Common myeloid progenitor, CD34-positive (primary cell): ENCODE data around the gene SKIDA1.

Experiments
- CTCF ChIA-PET: fragments of 350-600 bp; sonication (Branson Sonifier 250); formaldehyde crosslinking; loops from one replicate; lab custom pipeline; 2021; ENCODE audit warnings: antibody characterized with exemption; lab: Charles Lee
- POLR2A ChIA-PET: fragments of 350-600 bp; sonication (Branson Sonifier 250); formaldehyde crosslinking; loops from one replicate; lab custom pipeline; 2021; ENCODE audit warnings: antibody characterized with exemption; lab: Charles Lee
- DNase-seq, 3 donors: peaks; one replicate each; pipeline versions ENCODE4 v3.0.0 to v3.0.0-alpha.2; 2013
- H3K27ac ChIP-seq, 2 experiments: 1 replicate in 1 of 2; 2 replicates in 1 of 2; pipeline ENCODE4 v1.7.0; 2013; ENCODE audit warnings: inconsistent platforms in 2 of 2, low read length in 2 of 2, mild to moderate bottlenecking in 2 of 2, low read depth in 1 of 2, moderate library complexity in 1 of 2; ENCODE audit not compliant: severe bottlenecking in 2 of 2, insufficient read depth in 1 of 2, poor library complexity in 1 of 2
- H3K27me3 ChIP-seq, 5 experiments: replicated peaks in 2 of 5; 1 replicate in 3 of 5; 2 replicates in 2 of 5; pipeline versions ENCODE4 v1.6.1 to v1.7.0; 2013; ENCODE audit warnings: low read length in 4 of 5, mild to moderate bottlenecking in 2 of 5, moderate library complexity in 2 of 5, inconsistent platforms in 1 of 5; ENCODE audit not compliant: insufficient read depth in 5 of 5, control insufficient read depth in 4 of 5
- H3K36me3 ChIP-seq, 4 experiments: 1 replicate in 2 of 4; 2 replicates in 2 of 4; pipeline versions ENCODE4 v1.6.1 to v1.7.0; 2013; ENCODE audit warnings: low read length in 3 of 4, control low read depth in 1 of 4, mild to moderate bottlenecking in 1 of 4; ENCODE audit not compliant: control insufficient read depth in 4 of 4, insufficient read depth in 4 of 4
- H3K4me1 ChIP-seq, 4 experiments: 1 replicate in 3 of 4; 2 replicates in 1 of 4; pipeline versions ENCODE4 v1.6.1 to v1.7.1; 2013; ENCODE audit warnings: low read length in 3 of 4, mild to moderate bottlenecking in 3 of 4, control low read depth in 1 of 4, inconsistent platforms in 1 of 4, moderate library complexity in 1 of 4; ENCODE audit not compliant: control insufficient read depth in 4 of 4, insufficient read depth in 4 of 4; ENCODE audit errors: control extremely low read depth in 1 of 4
- H3K4me3 ChIP-seq, 7 experiments: 1 replicate in 4 of 7; 2 replicates in 3 of 7; pipeline versions ENCODE4 v1.5.1 to v1.7.0; 2013; ENCODE audit warnings: mild to moderate bottlenecking in 7 of 7, low read length in 6 of 7, moderate library complexity in 6 of 7, inconsistent platforms in 2 of 7, low read depth in 2 of 7, control low read depth in 1 of 7; ENCODE audit not compliant: insufficient read depth in 4 of 7, control insufficient read depth in 1 of 7; ENCODE audit errors: extremely low read depth in 1 of 7
- H3K9me3 ChIP-seq, 5 experiments: 1 replicate in 4 of 5; 2 replicates in 1 of 5; pipeline versions ENCODE4 v1.6.1 to v1.7.1; 2013; ENCODE audit warnings: low read length in 4 of 5, mild to moderate bottlenecking in 2 of 5, inconsistent platforms in 1 of 5, low read depth in 1 of 5, moderate library complexity in 1 of 5; ENCODE audit not compliant: control insufficient read depth in 4 of 5, insufficient read depth in 2 of 5; ENCODE audit errors: control extremely low read depth in 1 of 5
- WGBS: methylation state at CpG from one replicate; pipeline ENCODE4 v1.1.5; 2013; ENCODE audit not compliant: insufficient coverage; 5-methylcytosine and 5-hydroxymethylcytosine counted together

The SKIDA1 gene

GRCh38 chr10:21494191-21495001 lies 31.1 kb downstream of the SKIDA1 start:
- H3K4me3 ChIP-seq = peak overlapping the region; percentile 69 to 97 (median 87)
- POLR2A ChIA-PET = interaction anchor here (0.5 kb wide), 1 partner anchor 26 kb away, joined by 3 read pairs; no protein-coding TSS in a partner anchor
- CTCF ChIA-PET = interaction anchor here (0.8 to 9.9 kb wide), 10 partner anchors 9 to 238 kb away, joined by 3 to 134 read pairs (median 4); partner anchors contain the start of gene SKIDA1
- H3K4me1 ChIP-seq = peaks cover 8 to 31% (median 14%) of the 10 kb centered on the region in 4 experiments
- H3K27me3 ChIP-seq = peaks cover 0 to 7% (median 0%) of the 10 kb centered on the region in 5 experiments
- no peaks in the 10 kb centered on the region for H3K36me3 ChIP-seq
- peak overlapping the region; percentile 64 to 66 for H3K27ac ChIP-seq
- DNase-seq = peak in 2 of 3 donors; percentile 64 to 76
- under 1% methylated on average over 40 of the region's 66 CpGs for WGBS
- H3K9me3 ChIP-seq = no peaks in the 10 kb centered on the region

- peak in 2 of 3 donors; percentile 76 to 86 for DNase-seq
- POLR2A ChIA-PET = no interaction called here
- H3K27ac ChIP-seq = peak overlapping the region; percentile 64 to 66
Observed at GRCh38 chr10:21493784-21494183, 31.7 kb downstream of the SKIDA1 start.

GRCh38 chr10:21492421-21492820 lies 33.1 kb downstream of the SKIDA1 start:
- H3K36me3 ChIP-seq = no peaks in the 10 kb centered on the region
- H3K27me3 ChIP-seq = no peaks in the 10 kb centered on the region
- H3K9me3 ChIP-seq = no peaks in the 10 kb centered on the region
- DNase-seq = no peak
- 100% methylated on average over 1 of the region's 3 CpGs for WGBS
- ChIA-PET CTCF (interaction anchor here (0.7 to 2.5 kb wide), 2 partner anchors 130 to 214 kb away, joined by 3 to 8 read pairs; no protein-coding TSS in a partner anchor), POLR2A (interaction anchor here (0.6 kb wide), 1 partner anchor 219 kb away, joined by 3 read pairs; no protein-coding TSS in a partner anchor)
- H3K4me3 ChIP-seq = no peak overlapping the region
- no peak overlapping the region for H3K27ac ChIP-seq
- H3K4me1 ChIP-seq = peaks cover 4 to 29% (median 16%) of the 10 kb centered on the region in 4 experiments

More at GRCh38 chr10:21493784-21494183, 31.7 kb downstream of the SKIDA1 start:
- 3% methylated on average over 9 of the region's 9 CpGs for WGBS
- Histone ChIP-seq H3K27me3 (peaks cover 0 to 2% (median 0%) of the 10 kb centered on the region in 5 experiments), H3K4me1 (peaks cover 8 to 31% (median 15%) of the 10 kb centered on the region in 4 experiments), H3K36me3 (no peaks in the 10 kb centered on the region), H3K4me3 (peak overlapping the region; percentile 69 to 97 (median 87)), H3K9me3 (no peaks in the 10 kb centered on the region)
- CTCF ChIA-PET = interaction anchor here (0.6 to 9.9 kb wide), 8 partner anchors 8 to 461 kb away, joined by 3 to 134 read pairs (median 4); partner anchors contain the start of gene SKIDA1

- H3K4me3 ChIP-seq = no peak overlapping the region
- H3K27me3 ChIP-seq = no peaks in the 10 kb centered on the region
- POLR2A ChIA-PET = interaction anchor here (0.6 kb wide), 1 partner anchor 88 kb away, joined by 3 read pairs; no protein-coding TSS in a partner anchor
- H3K27ac ChIP-seq = no peak overlapping the region
- DNase-seq = no peak
- no peaks in the 10 kb centered on the region for H3K9me3 ChIP-seq
- no peaks in the 10 kb centered on the region for H3K36me3 ChIP-seq
- CTCF ChIA-PET = interaction anchor here (1.1 kb wide), 1 partner anchor 37 kb away, joined by 4 read pairs; no protein-coding TSS in a partner anchor
- 100% methylated on average over 1 of the region's 2 CpGs for WGBS
- H3K4me1 ChIP-seq = peaks cover 3 to 20% (median 13%) of the 10 kb centered on the region in 4 experiments
Observed at GRCh38 chr10:21490711-21491105, 34.8 kb downstream of the SKIDA1 start.

GRCh38 chr10:21490028-21490710 lies 35.3 kb downstream of the SKIDA1 start:
- Histone ChIP-seq H3K27me3 (no peaks in the 10 kb centered on the region), H3K9me3 (no peaks in the 10 kb centered on the region), H3K4me1 (peaks cover 3 to 15% (median 11%) of the 10 kb centered on the region in 4 experiments), H3K36me3 (no peaks in the 10 kb centered on the region), H3K4me3 (no peak overlapping the region), H3K27ac (no peak overlapping the region)
- no CpG with 5 or more reads among the region's 4 CpGs for WGBS
- POLR2A ChIA-PET = interaction anchor here (0.7 kb wide), 1 partner anchor 1435 kb away, joined by 3 read pairs; no protein-coding TSS in a partner anchor
- no peak for DNase-seq
- CTCF ChIA-PET = interaction anchor here (1.1 kb wide), 1 partner anchor 37 kb away, joined by 4 read pairs; no protein-coding TSS in a partner anchor

- WGBS = no CpG with 5 or more reads among the region's 5 CpGs
- POLR2A ChIA-PET = no interaction called here
- H3K4me1 ChIP-seq = peaks cover 0 to 10% (median 4%) of the 10 kb centered on the region in 4 experiments
- peak in 1 of 3 donors; percentile 15 for DNase-seq
- no peak overlapping the region for H3K4me3 ChIP-seq
- H3K27ac ChIP-seq = no peak overlapping the region
- H3K9me3 ChIP-seq = no peaks in the 10 kb centered on the region
- no peaks in the 10 kb centered on the region for H3K36me3 ChIP-seq
- CTCF ChIA-PET = interaction anchor here (0.5 kb wide), 1 partner anchor 463 kb away, joined by 3 read pairs; no protein-coding TSS in a partner anchor
- H3K27me3 ChIP-seq = no peaks in the 10 kb centered on the region
Observed at GRCh38 chr10:21488957-21489446, 36.5 kb downstream of the SKIDA1 start.
